ENCODE measurements around the gene MCAT. TPM values are rescaled to one million over a fixed set of nuclear protein-coding genes. Genes with fewer than 3 reads are reported as not detected.

The MCAT gene
- total RNA-seq, 2 donors from 2014 or later, result 17.1 to 19.9 TPM

- H3K27ac ChIP-seq (ENCODE audit: low read depth, low read length), result no peak overlapping the region
These were observed 25.5 kb upstream of the MCAT start for GRCh38 chr22:43168471-43169309.

GRCh38 chr22:43167001-43167589 lies 23.9 kb upstream of the MCAT start:
- no peak overlapping the region for H3K9ac ChIP-seq (ENCODE audit: extremely low read depth, low read length, poor library complexity, severe bottlenecking)
- Mint-ChIP-seq H3K36me3 (ENCODE audit: low read depth) (peaks cover 31% of the 10 kb centered on the region), H3K4me3 (no peak overlapping the region), H3K9me3 (no peaks in the 10 kb centered on the region), H3K27ac (peak overlapping the region; percentile 55), H3K27me3 (ENCODE audit: insufficient read depth) (no peaks in the 10 kb centered on the region), H3K4me1 (peaks cover 9% of the 10 kb centered on the region)
- no peaks in the 10 kb centered on the region for H3K4me1 ChIP-seq (ENCODE audit: control insufficient read depth, insufficient read depth, low read length)
- no peaks in the 10 kb centered on the region for H3K9me3 ChIP-seq (ENCODE audit: control insufficient read depth, low read length)
- H3K4me3 ChIP-seq (ENCODE audit: low read length), result no peak overlapping the region
- no peaks in the 10 kb centered on the region for H3K27me3 ChIP-seq (ENCODE audit: control insufficient read depth, insufficient read depth, low read length, poor library complexity, severe bottlenecking)
- no peak for TF ChIP-seq CTCF (conservative IDR thresholded peaks at IDR 0.05)
- no peak overlapping the region for H3K27ac ChIP-seq (ENCODE audit: low read depth, low read length)
- H3K36me3 ChIP-seq (ENCODE audit: control insufficient read depth, insufficient read depth, low read length), result peaks cover 11% of the 10 kb centered on the region
- no peak for DNase-seq
- WGBS, 2 experiments (ENCODE audit: insufficient coverage in 1 of 2, insufficient read length in 1 of 2), result 93 to 94% methylated on average over 14 to 19 of the region's 19 CpGs

More at GRCh38 chr22:43168471-43169309, 25.5 kb upstream of the MCAT start:
- peaks cover 19% of the 10 kb centered on the region for H3K36me3 ChIP-seq (ENCODE audit: control insufficient read depth, insufficient read depth, low read length)
- H3K4me1 Mint-ChIP-seq, result peaks cover 9% of the 10 kb centered on the region
- no peaks in the 10 kb centered on the region for H3K4me1 ChIP-seq (ENCODE audit: control insufficient read depth, insufficient read depth, low read length)
- H3K27me3 ChIP-seq (ENCODE audit: control insufficient read depth, insufficient read depth, low read length, poor library complexity, severe bottlenecking), result no peaks in the 10 kb centered on the region
- H3K9me3 ChIP-seq (ENCODE audit: control insufficient read depth, low read length), result no peaks in the 10 kb centered on the region
- H3K27me3 Mint-ChIP-seq (ENCODE audit: insufficient read depth), result no peaks in the 10 kb centered on the region
- no peak overlapping the region for H3K4me3 Mint-ChIP-seq
- H3K9ac ChIP-seq (ENCODE audit: extremely low read depth, low read length, poor library complexity, severe bottlenecking), result no peak overlapping the region
- WGBS, 2 experiments (ENCODE audit: insufficient coverage in 1 of 2, insufficient read length in 1 of 2), result 94 to 95% methylated on average over 19 to 25 of the region's 25 CpGs
- H3K4me3 ChIP-seq (ENCODE audit: low read length), result no peak overlapping the region
- no peaks in the 10 kb centered on the region for H3K9me3 Mint-ChIP-seq
- TF ChIP-seq CTCF (conservative IDR thresholded peaks at IDR 0.05), result no peak
- peak overlapping the region; percentile 33 for H3K27ac Mint-ChIP-seq
- peaks cover 44% of the 10 kb centered on the region for H3K36me3 Mint-ChIP-seq (ENCODE audit: low read depth)
- peak; percentile 59 for DNase-seq

- peaks cover 30% of the 10 kb centered on the region for H3K36me3 Mint-ChIP-seq (ENCODE audit: low read depth)
- Histone ChIP-seq H3K27ac (ENCODE audit: low read depth, low read length) (no peak overlapping the region), H3K9me3 (ENCODE audit: control insufficient read depth, low read length) (no peaks in the 10 kb centered on the region), H3K27me3 (ENCODE audit: control insufficient read depth, insufficient read depth, low read length, poor library complexity, severe bottlenecking) (no peaks in the 10 kb centered on the region), H3K9ac (ENCODE audit: extremely low read depth, low read length, poor library complexity, severe bottlenecking) (no peak overlapping the region), H3K36me3 (ENCODE audit: control insufficient read depth, insufficient read depth, low read length) (peaks cover 9% of the 10 kb centered on the region), H3K4me1 (ENCODE audit: control insufficient read depth, insufficient read depth, low read length) (no peaks in the 10 kb centered on the region), H3K4me3 (ENCODE audit: low read length) (no peak overlapping the region)
- WGBS, 2 experiments (ENCODE audit: insufficient coverage in 1 of 2, insufficient read length in 1 of 2), result 87 to 90% methylated on average over 19 to 23 of the region's 23 CpGs
- no peak overlapping the region for H3K27ac Mint-ChIP-seq
- TF ChIP-seq CTCF (conservative IDR thresholded peaks at IDR 0.05), result no peak
- DNase-seq, result no peak
- H3K4me3 Mint-ChIP-seq, result no peak overlapping the region
- H3K9me3 Mint-ChIP-seq, result no peaks in the 10 kb centered on the region
- H3K4me1 Mint-ChIP-seq, result peaks cover 9% of the 10 kb centered on the region
- no peaks in the 10 kb centered on the region for H3K27me3 Mint-ChIP-seq (ENCODE audit: insufficient read depth)
These were observed 23.1 kb upstream of the MCAT start for GRCh38 chr22:43166132-43166930.
